ENCODE data around the gene ATOSA. TPM values are rescaled to one million over a fixed set of nuclear protein-coding genes. Genes with fewer than 3 reads are reported as not detected.
A peak's percentile ranks its signal among the peaks of the same experiment; 100 is the strongest.

ATOSA gene
- total RNA-seq, 1 experiment from 2014 or later, result 5.8 TPM

DNA sequence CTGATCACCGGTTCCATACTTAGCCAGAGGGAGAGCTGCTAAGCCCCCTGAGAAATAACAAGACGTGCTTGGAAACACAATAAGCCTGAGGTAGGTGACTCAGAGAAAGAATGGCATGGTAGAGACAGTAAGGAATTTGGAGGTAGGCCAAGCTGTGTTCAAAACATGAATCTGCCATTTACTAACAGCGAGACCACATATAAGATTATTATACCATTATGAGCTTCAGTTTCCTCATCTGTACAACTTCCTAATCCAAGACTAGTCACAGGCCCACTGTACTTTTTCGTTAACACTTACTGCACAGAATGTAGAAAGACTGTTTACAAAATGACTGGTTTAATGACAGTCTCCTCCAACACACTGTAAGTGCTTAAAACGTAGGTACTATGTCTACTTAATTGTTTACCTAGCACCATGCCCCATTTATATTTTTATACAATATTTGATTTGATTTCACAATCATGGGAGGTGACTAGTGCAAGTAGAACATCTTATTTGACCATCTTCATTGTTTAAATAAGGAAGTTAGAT lies 25.7 kb downstream of the ATOSA start:
- Histone ChIP-seq H3K4ac (ENCODE audit: low read depth, low read length) (no peak overlapping the region), H3K23me2 (ENCODE audit: insufficient read length, low read depth, low read length, poor library complexity, severe bottlenecking) (no peaks in the 10 kb centered on the region), H3K27ac (ENCODE audit: insufficient read length, low read depth, low read length) (no peak overlapping the region), H2BK120ac (ENCODE audit: low read depth, low read length, poor library complexity, severe bottlenecking) (no peak overlapping the region), H2BK15ac (ENCODE audit: low read depth, low read length) (no peak overlapping the region), H2AK5ac (ENCODE audit: insufficient read length, low read length) (no peak overlapping the region), H3K9ac (ENCODE audit: extremely low read depth, insufficient read length, low read length) (no peak overlapping the region), H3K79me2 (ENCODE audit: insufficient read depth, low read length) (no peaks in the 10 kb centered on the region), H2BK5ac (ENCODE audit: insufficient read length, low read length) (no peak overlapping the region), H3K56ac (ENCODE audit: insufficient read length, low read depth, low read length) (no peak overlapping the region), H3K27me3 (ENCODE audit: insufficient read depth, low read length) (no peaks in the 10 kb centered on the region), H2BK12ac (ENCODE audit: insufficient read length, low read depth, low read length) (no peak overlapping the region), H4K20me1 (ENCODE audit: control insufficient read depth, insufficient read depth, insufficient read length) (no peaks in the 10 kb centered on the region), H3K9me3 (ENCODE audit: control insufficient read depth, low read depth, low read length) (no peaks in the 10 kb centered on the region), H2AFZ (ENCODE audit: low read length) (no peak overlapping the region), H4K5ac (ENCODE audit: insufficient read length, low read depth, low read length) (no peak overlapping the region), H3K79me1 (ENCODE audit: insufficient read depth, low read depth, low read length, poor library complexity, severe bottlenecking) (no peaks in the 10 kb centered on the region), H2BK20ac (ENCODE audit: low read depth, low read length, poor library complexity, severe bottlenecking) (no peak overlapping the region), H3K4me1 (ENCODE audit: insufficient read depth, low read length) (no peaks in the 10 kb centered on the region), H3K14ac (ENCODE audit: insufficient read depth, low read length) (no peak overlapping the region), H3K23ac (ENCODE audit: insufficient read length, low read depth, low read length) (no peak overlapping the region), H4K91ac (ENCODE audit: insufficient read length, low read depth, low read length) (no peak overlapping the region), H4K8ac (replicated peaks; ENCODE audit: insufficient read length, low read depth, low read length) (no peak overlapping the region), H3K18ac (ENCODE audit: insufficient read length, low read depth, low read length) (no peak overlapping the region), H3T11ph (ENCODE audit: low read length) (no peak overlapping the region), H3K4me2 (ENCODE audit: insufficient read depth, insufficient read length, low read length) (no peak overlapping the region)
- DNase-seq, result no peak
- peaks cover 16 to 17% of the 10 kb centered on the region in 2 experiments for H3K4me1 Mint-ChIP-seq
- H3K27ac Mint-ChIP-seq, result peak overlapping the region in 2 of 3 experiments; percentile 68 to 83; a peak in 4 of 7 replicates
- H3K27me3 Mint-ChIP-seq (ENCODE audit: low read depth), result no peaks in the 10 kb centered on the region
- H3K9me3 Mint-ChIP-seq, result no peaks in the 10 kb centered on the region
- H3K36me3 Mint-ChIP-seq (ENCODE audit: insufficient read depth in 1 of 3, low read depth in 3 of 3), result no peaks in the 10 kb centered on the region
- TF ChIP-seq, protein P1, sequence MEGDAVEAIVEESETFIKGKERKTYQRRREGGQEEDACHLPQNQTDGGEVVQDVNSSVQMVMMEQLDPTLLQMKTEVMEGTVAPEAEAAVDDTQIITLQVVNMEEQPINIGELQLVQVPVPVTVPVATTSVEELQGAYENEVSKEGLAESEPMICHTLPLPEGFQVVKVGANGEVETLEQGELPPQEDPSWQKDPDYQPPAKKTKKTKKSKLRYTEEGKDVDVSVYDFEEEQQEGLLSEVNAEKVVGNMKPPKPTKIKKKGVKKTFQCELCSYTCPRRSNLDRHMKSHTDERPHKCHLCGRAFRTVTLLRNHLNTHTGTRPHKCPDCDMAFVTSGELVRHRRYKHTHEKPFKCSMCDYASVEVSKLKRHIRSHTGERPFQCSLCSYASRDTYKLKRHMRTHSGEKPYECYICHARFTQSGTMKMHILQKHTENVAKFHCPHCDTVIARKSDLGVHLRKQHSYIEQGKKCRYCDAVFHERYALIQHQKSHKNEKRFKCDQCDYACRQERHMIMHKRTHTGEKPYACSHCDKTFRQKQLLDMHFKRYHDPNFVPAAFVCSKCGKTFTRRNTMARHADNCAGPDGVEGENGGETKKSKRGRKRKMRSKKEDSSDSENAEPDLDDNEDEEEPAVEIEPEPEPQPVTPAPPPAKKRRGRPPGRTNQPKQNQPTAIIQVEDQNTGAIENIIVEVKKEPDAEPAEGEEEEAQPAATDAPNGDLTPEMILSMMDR (conservative IDR thresholded peaks at IDR 0.05), result no peak
- no CpG with 5 or more reads among the region's 5 CpGs for WGBS (ENCODE audit: extremely low coverage, insufficient read length, low lambda C conversion rate)
- no peak overlapping the region for H3K4me3 Mint-ChIP-seq
